ENCODE measurements around the gene KDM4C. TPM values are rescaled to one million over a fixed set of nuclear protein-coding genes. Genes with fewer than 3 reads are reported as not detected.

KDM4C gene
- polyA plus RNA-seq, 4 donors: 12.6 to 27.3 (median 18.9) TPM

DNA sequence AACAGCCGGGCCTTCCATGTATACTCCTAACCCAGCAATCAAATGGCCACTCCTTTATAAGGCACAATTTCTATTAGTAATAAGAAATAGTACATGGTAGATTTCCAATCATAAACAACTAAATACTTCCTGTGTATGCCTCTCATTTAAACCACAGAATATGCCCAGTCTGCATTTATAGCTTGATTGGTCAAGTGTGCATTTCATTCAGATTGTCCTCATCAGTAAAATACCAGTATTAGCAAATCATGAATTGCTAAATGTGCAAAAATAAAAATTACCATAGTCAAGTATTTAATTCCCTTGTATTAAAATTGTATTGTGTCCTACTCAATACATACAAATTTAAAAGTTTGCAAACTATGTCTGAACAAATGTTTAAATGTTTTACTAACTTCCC lies 406.2 kb downstream of the KDM4C start:
- H3K27me3 ChIP-seq (ENCODE audit: control insufficient read depth in 3 of 3, insufficient read depth in 3 of 3, low read length in 3 of 3): no peaks in the 10 kb centered on the region
- WGBS, 3 donors: 0 to 47% (median 44%) methylated on average over 1 of the region's 1 CpG
- no peaks in the 10 kb centered on the region for H3K4me1 ChIP-seq (ENCODE audit: control insufficient read depth in 3 of 3, insufficient read depth in 2 of 3, low read depth in 1 of 3, low read length in 2 of 3)
- no peak for FAIRE-seq
- no peak overlapping the region for H3K4me3 ChIP-seq (ENCODE audit: low read depth in 1 of 3, low read length in 3 of 3)
- peaks cover 0 to 29% (median 3%) of the 10 kb centered on the region in 3 donors for H3K36me3 ChIP-seq (ENCODE audit: control insufficient read depth in 3 of 3, insufficient read depth in 2 of 3, low read depth in 1 of 3, low read length in 3 of 3)
- no peak for DNase-seq
- H3K9me3 ChIP-seq (ENCODE audit: control insufficient read depth in 2 of 2, insufficient read depth in 1 of 2, low read depth in 1 of 2, low read length in 1 of 2): no peaks in the 10 kb centered on the region
- H3K27ac ChIP-seq (ENCODE audit: low read depth in 1 of 3, low read length in 2 of 3): no peak overlapping the region

DNA sequence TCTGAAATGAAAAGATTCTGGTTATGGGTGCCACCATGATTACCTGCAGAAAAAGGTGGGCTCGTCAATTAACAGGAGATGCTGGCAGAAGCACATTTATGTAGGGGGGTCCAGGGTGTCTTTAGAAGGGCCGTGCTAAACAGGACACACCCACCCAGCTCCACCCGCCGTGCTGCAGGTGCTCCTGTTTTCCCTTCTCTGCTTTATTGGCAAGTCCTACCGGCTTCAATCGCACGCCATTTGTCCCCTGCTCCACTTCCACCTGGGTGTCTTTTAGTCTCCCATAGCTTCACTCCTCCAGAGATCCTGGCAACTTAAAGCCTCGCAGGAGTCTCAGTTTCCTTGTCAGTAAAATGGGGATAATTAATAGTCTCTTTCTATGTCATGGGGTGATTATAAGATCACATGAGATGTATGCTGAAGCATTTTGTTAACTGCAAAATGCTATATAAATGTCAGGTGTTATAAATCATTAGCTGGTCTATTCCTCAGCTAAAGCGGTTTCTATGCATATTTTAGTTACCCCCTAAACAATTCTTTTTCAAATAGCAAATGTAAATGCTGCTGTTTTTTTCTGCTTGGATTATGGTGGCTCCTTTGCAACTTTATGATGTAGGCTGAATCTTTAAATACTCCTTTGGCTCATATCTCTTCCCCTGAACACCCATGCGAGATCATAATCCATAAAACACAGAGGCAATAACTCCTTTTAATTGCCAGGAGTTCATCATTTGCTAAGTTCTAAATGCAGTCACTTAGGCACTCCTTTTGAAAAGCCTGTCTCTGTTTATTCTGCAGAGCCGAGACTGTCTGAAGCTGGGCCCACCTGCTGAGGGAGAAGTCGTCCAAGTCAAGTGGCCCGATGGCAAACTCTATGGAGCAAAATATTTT lies 406.9 kb downstream of the KDM4C start:
- FAIRE-seq: no peak

DNA sequence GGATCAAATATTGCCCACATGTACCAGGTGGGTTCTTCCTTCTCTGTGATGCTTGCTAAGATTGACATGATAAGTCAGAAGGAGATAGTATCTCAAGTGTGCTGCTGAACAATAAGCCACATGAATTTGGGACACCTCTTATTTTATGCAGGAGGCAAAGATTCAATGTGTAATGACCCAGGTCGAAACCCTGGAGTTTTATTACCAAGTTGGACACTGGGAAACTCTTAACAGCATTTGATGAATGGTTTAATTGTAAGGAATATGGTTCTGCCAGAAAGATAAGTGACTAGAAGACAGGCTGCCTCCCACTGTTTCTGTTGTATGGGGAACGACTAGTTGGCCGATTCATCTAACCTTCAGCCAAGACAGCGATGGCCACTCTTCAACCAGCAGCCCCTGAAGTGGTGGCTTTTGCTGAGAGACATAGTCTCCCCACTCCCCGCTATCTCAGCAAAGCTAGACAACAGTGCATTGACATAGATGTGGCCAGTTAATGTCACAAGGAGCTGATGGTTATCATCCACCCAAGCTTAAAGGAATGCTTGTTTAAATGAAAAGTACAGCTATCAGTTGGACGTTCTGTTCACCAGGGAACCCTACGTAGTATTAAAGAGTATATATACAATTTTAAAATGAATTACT lies 407.7 kb downstream of the KDM4C start:
- H3K27ac ChIP-seq (ENCODE audit: low read depth in 1 of 3, low read length in 2 of 3): no peak overlapping the region
- WGBS, 3 donors: 84 to 95% (median 93%) methylated on average over 7 of the region's 7 CpGs
- no peak for FAIRE-seq

More for the DNA sequence above, 406.9 kb downstream of the KDM4C start:
- H3K36me3 ChIP-seq (ENCODE audit: control insufficient read depth in 3 of 3, insufficient read depth in 2 of 3, low read depth in 1 of 3, low read length in 3 of 3): peaks cover under 1 to 29% (median 3%) of the 10 kb centered on the region in 3 donors
- DNase-seq: no peak
- H3K27ac ChIP-seq (ENCODE audit: low read depth in 1 of 3, low read length in 2 of 3): no peak overlapping the region
- WGBS, 3 donors: 62 to 78% (median 78%) methylated on average over 13 of the region's 13 CpGs
- H3K4me1 ChIP-seq (ENCODE audit: control insufficient read depth in 3 of 3, insufficient read depth in 2 of 3, low read depth in 1 of 3, low read length in 2 of 3): no peaks in the 10 kb centered on the region
- H3K4me3 ChIP-seq (ENCODE audit: low read depth in 1 of 3, low read length in 3 of 3): no peak overlapping the region
- H3K27me3 ChIP-seq (ENCODE audit: control insufficient read depth in 3 of 3, insufficient read depth in 3 of 3, low read length in 3 of 3): no peaks in the 10 kb centered on the region
- no peaks in the 10 kb centered on the region for H3K9me3 ChIP-seq (ENCODE audit: control insufficient read depth in 2 of 2, insufficient read depth in 1 of 2, low read depth in 1 of 2, low read length in 1 of 2)

GRCh38 chr9:7166074-7166473 lies 408.3 kb downstream of the KDM4C start:
- no peak for DNase-seq
- Histone ChIP-seq H3K36me3 (ENCODE audit: control insufficient read depth in 3 of 3, insufficient read depth in 2 of 3, low read depth in 1 of 3, low read length in 3 of 3) (peaks cover 3 to 25% (median 4%) of the 10 kb centered on the region in 3 donors), H3K4me3 (ENCODE audit: low read depth in 1 of 3, low read length in 3 of 3) (no peak overlapping the region), H3K9me3 (ENCODE audit: control insufficient read depth in 2 of 2, insufficient read depth in 1 of 2, low read depth in 1 of 2, low read length in 1 of 2) (no peaks in the 10 kb centered on the region), H3K27me3 (ENCODE audit: control insufficient read depth in 3 of 3, insufficient read depth in 3 of 3, low read length in 3 of 3) (no peaks in the 10 kb centered on the region), H3K27ac (ENCODE audit: low read depth in 1 of 3, low read length in 2 of 3) (no peak overlapping the region), H3K4me1 (ENCODE audit: control insufficient read depth in 3 of 3, insufficient read depth in 2 of 3, low read depth in 1 of 3, low read length in 2 of 3) (no peaks in the 10 kb centered on the region)
- FAIRE-seq: no peak
- WGBS, 3 donors: 88 to 97% (median 93%) methylated on average over 1 of the region's 1 CpG

More for the DNA sequence above, 407.7 kb downstream of the KDM4C start:
- Histone ChIP-seq H3K36me3 (ENCODE audit: control insufficient read depth in 3 of 3, insufficient read depth in 2 of 3, low read depth in 1 of 3, low read length in 3 of 3) (peaks cover 3 to 27% (median 4%) of the 10 kb centered on the region in 3 donors), H3K9me3 (ENCODE audit: control insufficient read depth in 2 of 2, insufficient read depth in 1 of 2, low read depth in 1 of 2, low read length in 1 of 2) (no peaks in the 10 kb centered on the region), H3K27me3 (ENCODE audit: control insufficient read depth in 3 of 3, insufficient read depth in 3 of 3, low read length in 3 of 3) (no peaks in the 10 kb centered on the region), H3K4me3 (ENCODE audit: low read depth in 1 of 3, low read length in 3 of 3) (no peak overlapping the region), H3K4me1 (ENCODE audit: control insufficient read depth in 3 of 3, insufficient read depth in 2 of 3, low read depth in 1 of 3, low read length in 2 of 3) (no peaks in the 10 kb centered on the region)
- DNase-seq: no peak

DNA sequence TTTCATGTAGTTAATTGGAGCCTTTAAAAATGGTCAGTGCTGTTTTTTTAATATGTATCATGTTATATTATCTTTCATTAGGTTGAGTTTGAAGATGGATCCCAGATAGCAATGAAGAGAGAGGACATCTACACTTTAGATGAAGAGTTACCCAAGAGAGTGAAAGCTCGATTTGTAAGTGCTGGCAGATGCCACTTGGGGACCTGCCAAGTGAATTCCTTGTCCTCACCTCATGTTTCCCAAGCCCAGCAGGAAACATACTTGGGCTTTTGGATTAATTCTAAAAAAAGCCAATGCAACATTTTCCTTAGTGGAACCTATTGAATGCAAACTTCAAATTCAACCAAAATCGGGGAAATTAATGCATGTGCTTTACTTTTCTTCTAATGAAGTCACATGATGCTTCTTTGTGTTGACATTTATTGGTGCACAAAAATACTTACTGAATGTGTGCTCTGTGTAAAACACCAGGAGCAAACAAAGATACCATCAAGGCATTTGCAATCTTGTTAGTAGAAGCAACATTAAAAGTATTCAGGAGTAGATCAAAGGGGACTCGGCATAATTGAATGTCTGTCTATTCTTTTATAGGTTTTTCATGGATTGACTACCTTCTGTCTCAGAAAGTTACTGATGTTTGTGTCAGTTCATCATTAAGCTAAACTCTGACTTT lies 412.1 kb downstream of the KDM4C start:
- Histone ChIP-seq H3K27ac (ENCODE audit: low read depth in 1 of 3, low read length in 2 of 3) (no peak overlapping the region), H3K36me3 (ENCODE audit: control insufficient read depth in 3 of 3, insufficient read depth in 2 of 3, low read depth in 1 of 3, low read length in 3 of 3) (peaks cover 4 to 29% (median 9%) of the 10 kb centered on the region in 3 donors), H3K4me1 (ENCODE audit: control insufficient read depth in 3 of 3, insufficient read depth in 2 of 3, low read depth in 1 of 3, low read length in 2 of 3) (no peaks in the 10 kb centered on the region), H3K9me3 (ENCODE audit: control insufficient read depth in 2 of 2, insufficient read depth in 1 of 2, low read depth in 1 of 2, low read length in 1 of 2) (no peaks in the 10 kb centered on the region), H3K27me3 (ENCODE audit: control insufficient read depth in 3 of 3, insufficient read depth in 3 of 3, low read length in 3 of 3) (no peaks in the 10 kb centered on the region), H3K4me3 (ENCODE audit: low read depth in 1 of 3, low read length in 3 of 3) (no peak overlapping the region)
- no peak for FAIRE-seq
- DNase-seq: no peak
- 85 to 94% (median 89%) methylated on average over 3 of the region's 3 CpGs for WGBS, 3 donors

DNA sequence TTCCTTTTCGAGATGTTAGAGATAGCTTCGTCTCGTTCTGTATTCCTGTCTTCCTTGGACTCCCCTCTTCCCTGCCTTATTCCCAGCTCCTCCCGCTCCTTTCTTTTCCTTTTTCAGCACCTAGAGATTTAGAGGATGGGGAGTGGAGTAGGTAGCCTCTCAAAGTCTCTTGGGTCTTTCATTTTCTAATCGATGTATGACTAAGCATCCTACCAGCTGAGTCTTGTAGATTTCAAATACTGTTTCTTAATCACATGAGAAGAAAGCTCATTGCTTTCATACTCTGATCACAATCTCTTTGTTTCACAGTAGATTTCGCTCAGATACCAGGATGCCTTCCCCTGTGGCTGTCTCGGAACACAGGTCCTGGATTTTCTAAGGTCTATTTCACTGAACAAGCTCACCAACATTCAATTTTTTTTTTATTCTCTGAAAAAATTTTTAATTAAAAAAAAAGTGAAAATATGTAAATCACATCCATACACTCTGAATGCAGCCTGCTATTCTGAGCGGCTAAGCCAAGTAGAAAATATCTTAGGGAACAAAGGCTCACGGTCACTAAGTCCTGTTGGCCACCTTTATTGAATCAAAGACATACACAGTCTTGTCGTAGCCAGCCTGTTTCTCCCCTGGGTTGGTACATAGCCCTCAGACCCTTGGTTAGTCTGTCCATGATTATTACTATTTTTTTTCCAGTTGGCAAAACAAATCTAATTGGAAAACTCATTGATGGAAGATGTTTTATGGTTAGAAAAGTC lies 413.8 kb downstream of the KDM4C start:
- WGBS, 3 donors: 94 to 97% (median 97%) methylated on average over 10 of the region's 10 CpGs
- H3K36me3 ChIP-seq (ENCODE audit: control insufficient read depth in 3 of 3, insufficient read depth in 2 of 3, low read depth in 1 of 3, low read length in 3 of 3): peaks cover 4 to 29% (median 6%) of the 10 kb centered on the region in 3 donors
- H3K4me1 ChIP-seq (ENCODE audit: control insufficient read depth in 3 of 3, insufficient read depth in 2 of 3, low read depth in 1 of 3, low read length in 2 of 3): no peaks in the 10 kb centered on the region
- no peaks in the 10 kb centered on the region for H3K9me3 ChIP-seq (ENCODE audit: control insufficient read depth in 2 of 2, insufficient read depth in 1 of 2, low read depth in 1 of 2, low read length in 1 of 2)
- no peak for DNase-seq
- no peaks in the 10 kb centered on the region for H3K27me3 ChIP-seq (ENCODE audit: control insufficient read depth in 3 of 3, insufficient read depth in 3 of 3, low read length in 3 of 3)
- H3K27ac ChIP-seq (ENCODE audit: low read depth in 1 of 3, low read length in 2 of 3): no peak overlapping the region
- FAIRE-seq: no peak
- H3K4me3 ChIP-seq (ENCODE audit: low read depth in 1 of 3, low read length in 3 of 3): no peak overlapping the region

GRCh38 chr9:7172154-7173115 lies 414.7 kb downstream of the KDM4C start:
- no peaks in the 10 kb centered on the region for H3K4me1 ChIP-seq (ENCODE audit: control insufficient read depth in 3 of 3, insufficient read depth in 2 of 3, low read depth in 1 of 3, low read length in 2 of 3)
- H3K9me3 ChIP-seq (ENCODE audit: control insufficient read depth in 2 of 2, insufficient read depth in 1 of 2, low read depth in 1 of 2, low read length in 1 of 2): no peaks in the 10 kb centered on the region
- no peak for FAIRE-seq
- 89 to 94% (median 91%) methylated on average over 11 of the region's 11 CpGs for WGBS, 3 donors
- no peak overlapping the region for H3K27ac ChIP-seq (ENCODE audit: low read depth in 1 of 3, low read length in 2 of 3)
- no peak overlapping the region for H3K4me3 ChIP-seq (ENCODE audit: low read depth in 1 of 3, low read length in 3 of 3)
- no peak for DNase-seq
- peaks cover 4 to 27% (median 6%) of the 10 kb centered on the region in 3 donors for H3K36me3 ChIP-seq (ENCODE audit: control insufficient read depth in 3 of 3, insufficient read depth in 2 of 3, low read depth in 1 of 3, low read length in 3 of 3)
- no peaks in the 10 kb centered on the region for H3K27me3 ChIP-seq (ENCODE audit: control insufficient read depth in 3 of 3, insufficient read depth in 3 of 3, low read length in 3 of 3)
